NCI-H510A (cell line): ENCODE results near the gene TRAF3IP1.
"Not testable (repeated sequence)": the region's sequence is repeated elsewhere in the genome, so short reads cannot be mapped to it uniquely, and the experiment has no call there.

Source experiments
- DNase-seq: peaks from one replicate; lab custom pipeline; 2025; lab: John Stamatoyannopoulos, UW

Gene TRAF3IP1

DNA sequence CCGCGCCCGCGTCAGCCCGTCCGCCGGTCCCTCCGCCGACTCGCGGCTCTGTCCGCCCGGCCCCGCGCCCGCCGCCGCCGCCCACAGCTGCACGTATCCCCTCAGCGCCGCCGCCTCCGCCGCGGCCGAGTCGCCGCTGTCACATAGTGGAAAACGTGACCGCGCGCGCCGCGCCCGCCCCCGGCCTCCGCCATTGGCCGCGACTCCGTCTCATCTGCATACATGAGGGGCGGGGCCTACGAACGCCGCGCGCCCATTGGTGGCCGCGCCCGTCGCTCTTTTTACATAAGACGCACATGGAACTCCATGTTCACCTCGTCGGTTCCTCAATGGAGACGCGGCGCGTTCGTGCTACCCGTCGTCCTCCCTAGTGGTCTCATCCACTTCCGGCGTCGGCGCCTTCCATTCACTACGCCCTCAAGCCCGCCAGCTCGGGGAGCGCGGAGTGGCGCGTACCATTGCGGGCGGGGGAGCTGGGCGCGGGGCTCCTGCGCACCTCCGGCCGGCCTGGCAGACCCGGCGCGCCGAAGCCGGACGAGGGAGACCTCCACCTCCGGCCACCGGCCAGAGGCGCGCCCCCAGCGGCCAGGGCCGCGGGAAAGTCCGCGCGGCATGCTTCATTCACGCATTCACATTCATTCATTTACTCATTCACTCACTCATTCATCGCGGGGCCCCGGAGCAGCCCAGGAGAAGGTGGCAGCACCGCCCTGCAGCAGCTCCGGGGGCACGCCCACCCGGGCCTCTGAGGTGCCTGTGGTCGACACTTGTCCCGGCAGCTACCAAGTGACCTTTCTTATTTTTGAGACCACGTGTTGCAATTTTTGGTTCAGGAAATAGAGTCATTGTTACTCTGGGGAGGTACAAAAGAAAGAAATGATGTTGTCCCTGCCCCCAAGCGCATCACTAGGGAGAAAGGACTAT is 31.4 kb upstream of the TRAF3IP1 start:
- DNase-seq: peak; percentile 96

DNA sequence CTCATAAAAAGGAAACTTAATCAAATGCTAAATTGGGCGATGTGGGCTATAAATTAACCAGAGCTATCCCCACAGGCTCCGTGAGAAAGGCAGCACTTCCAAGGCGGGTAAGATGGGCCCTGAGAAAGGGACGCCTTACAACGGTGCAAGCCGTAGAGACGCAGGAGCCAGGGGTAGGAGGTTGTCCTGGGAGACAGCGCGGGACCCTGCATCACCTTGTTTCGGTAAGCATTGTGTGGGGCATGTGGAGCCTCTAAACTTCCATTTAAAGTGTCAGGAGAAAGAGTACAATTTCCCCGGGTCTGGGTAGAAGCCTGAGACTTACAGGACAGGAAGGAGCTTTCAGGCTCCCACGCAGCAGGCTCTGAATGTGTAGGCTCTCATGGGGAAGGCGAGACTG is 30.7 kb upstream of the TRAF3IP1 start:
- no peak for DNase-seq

DNA sequence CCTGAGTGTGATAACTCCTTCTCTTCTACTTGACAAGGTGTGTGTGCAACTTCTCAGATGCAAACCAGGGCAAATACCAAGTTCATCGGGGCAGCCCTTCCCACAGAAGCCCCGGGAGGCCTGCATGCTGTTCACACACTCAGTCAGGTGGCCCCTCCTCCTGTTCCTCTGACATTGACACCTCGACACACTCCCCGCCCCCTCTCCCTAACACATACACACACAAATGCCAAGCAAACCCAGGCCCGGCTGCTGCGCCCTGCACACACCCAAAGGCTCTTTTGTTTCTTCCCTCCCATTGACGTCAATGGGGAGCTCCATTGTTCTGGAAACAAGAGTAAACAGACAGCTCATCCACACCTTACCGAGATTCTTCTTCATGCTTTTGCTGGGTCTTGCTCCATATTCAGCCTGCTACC is 30.2 kb upstream of the TRAF3IP1 start:
- peak; percentile 97 for DNase-seq

DNA sequence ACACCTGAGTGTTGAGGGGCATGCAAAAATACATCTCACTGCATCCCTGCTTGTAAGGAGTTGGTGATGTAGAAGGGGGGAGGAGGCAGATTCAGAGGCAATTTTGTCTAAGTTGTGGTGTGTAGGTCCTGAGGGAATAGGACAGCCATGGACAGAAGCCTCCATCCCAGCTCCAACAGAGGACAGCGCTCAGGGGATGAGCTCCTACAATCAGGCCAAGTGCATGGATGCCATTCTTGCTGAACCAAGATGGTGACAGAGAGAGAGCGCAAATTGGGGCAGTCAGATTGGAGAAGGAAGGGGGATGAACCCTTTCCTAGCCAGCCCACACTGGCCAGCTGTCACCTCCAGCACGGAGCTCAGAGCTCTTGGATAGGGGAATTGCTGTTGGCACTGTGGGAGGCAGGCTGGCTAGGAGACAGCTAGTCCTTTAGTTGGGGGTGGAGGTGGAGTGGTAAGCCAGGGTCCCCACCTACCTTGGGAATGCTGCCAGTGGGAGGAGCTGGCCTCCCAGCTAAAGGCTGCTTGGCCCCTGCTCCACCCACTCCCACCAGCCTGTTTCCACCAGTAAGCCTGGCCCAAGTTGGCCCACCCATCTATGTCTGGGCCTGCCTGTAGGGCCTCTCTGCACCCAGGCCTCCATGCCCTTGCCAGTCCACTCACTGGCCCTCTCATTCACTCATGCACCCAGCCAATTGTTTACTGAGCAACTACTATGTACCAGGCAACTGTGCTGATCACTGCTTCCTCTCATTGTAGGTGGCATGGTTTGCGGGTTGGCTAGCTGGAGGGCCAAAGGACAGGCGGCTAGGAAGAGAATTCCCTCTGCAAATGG is 29.4 kb upstream of the TRAF3IP1 start:
- no peak for DNase-seq

DNA sequence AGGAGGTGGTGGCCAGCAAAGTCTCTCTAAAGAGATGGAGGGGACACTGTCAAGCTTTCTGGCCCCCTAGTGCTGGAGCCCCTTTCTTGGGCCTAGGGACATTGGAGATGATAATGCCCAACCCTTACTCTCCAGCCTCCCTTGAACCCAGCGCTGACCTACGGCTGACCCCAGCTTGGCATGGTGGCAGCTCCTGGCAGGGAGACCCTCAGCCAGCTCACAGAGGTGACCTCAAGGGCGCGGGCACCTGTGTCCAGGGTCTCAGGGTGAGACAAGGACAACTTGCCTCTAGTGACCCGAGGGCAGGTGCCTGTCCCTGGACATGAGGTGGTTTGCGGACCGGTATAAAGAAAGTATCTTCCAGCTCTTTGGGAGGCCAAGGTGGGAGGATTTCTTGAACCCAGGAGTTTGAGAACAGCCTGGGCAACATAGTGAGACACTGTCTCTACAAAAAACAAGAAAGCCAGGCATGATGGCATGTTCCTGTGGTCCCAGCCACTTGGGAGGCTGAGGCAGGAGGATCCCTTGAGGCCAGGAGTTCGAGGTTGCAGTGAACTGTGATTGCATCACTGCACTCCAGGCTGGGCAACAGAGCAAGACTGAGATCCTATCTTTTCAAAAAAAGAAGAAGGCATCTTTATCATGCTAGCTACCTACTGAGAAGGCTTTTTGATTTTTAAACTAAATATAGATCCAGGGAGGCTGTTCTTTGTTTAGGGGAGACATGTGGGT is 28.6 kb upstream of the TRAF3IP1 start:
- DNase-seq: no peak

DNA sequence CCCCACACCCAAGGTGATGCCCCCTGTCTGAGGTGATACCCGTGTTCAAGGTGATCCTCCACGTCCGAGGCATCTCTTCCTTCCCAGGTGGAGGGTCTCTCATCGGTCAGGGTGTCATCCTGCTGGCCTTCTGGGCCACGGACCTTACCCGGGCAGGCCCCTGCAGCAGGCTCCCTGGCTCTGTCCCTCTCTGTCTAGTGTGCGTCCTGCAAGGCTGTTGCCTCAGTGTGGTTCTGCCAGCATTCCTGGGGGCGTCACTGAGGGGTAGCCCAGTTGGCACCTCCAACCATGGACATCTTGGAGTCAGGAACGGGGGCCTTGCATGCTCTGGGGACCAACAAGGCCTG is 26.3 kb upstream of the TRAF3IP1 start:
- DNase-seq: no peak

DNA sequence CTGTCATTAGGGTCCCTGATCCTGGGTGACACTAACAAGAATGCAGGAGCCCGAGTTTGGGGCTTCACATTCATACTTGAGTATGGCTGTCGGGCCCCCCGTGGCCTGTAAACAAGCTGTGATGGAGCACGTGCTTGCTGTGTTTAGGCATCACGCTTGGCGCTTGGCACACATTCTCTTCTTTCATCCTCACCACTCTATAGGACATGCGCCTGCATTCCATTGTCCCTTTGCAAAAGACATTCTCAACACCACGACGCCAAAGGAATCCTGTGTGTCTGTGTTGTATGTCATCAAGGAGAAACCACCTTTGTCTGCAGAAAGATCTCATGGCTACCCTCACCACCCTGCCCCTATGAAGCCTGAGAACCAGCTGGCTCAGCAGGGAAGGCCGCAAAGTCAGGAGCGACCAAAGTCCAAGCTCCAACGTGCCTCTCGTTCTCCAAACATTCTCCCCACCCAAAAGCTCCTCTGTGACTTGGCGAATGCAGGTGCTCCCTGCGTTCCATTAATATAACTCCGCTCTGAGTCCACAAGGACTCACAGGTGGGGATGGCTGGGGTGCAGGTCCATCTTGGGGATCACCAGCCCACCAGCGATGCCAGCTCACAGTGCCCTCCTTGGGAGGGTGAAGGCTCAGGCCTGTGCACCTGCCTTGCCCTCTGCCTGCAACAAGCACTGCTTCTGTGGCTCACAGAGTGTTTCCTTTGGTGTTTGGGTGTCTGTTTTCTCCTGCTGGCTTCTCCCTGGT is 25.8 kb upstream of the TRAF3IP1 start:
- DNase-seq: no peak

DNA sequence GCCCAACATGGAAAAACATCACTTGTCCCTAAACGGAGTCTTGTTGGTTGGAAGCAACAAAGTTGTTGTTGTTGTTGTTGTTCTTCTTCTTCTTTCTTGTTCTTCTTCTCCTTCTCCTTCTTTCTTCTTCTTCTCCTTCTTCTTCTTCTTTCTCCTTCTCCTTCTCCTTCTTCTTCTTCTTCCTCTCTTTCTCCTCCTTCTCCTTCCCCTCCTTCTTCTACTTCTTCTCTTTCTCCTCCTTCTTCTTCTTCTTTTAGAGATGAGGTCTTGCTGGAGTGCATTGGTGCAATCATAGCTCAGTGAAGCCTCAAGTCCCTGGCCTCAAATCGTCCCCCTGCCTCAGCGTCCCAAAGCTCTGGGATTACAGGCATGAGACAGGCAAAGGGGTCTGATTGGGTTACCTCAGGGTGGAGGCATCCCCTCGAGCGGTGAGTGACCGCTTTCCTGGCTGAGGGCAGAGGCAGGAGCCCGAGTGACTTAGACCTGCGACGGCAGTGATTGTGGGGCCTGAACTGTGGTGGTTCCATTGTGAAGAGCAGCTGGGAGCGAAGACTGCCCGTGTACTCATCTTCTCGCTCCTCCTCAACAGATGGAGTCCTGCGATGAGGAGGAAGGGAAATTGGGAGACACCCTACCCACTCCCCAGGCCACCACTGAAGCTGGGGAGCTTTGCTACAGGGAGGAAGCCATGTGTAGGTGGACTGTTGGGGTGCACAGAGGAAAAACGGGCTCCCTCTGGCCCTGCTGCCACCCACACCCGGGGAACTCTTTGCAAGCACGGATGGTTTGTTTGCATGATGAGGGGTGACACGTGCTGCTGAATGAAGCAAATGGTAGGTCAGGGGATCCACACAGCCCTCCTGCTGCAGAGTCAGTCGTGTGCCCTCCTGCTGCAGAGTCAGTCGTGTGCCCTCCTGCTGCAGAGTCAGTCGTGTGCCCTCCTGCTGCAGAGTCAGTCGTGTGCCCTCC is 24.9 kb upstream of the TRAF3IP1 start:
- DNase-seq: no peak

DNA sequence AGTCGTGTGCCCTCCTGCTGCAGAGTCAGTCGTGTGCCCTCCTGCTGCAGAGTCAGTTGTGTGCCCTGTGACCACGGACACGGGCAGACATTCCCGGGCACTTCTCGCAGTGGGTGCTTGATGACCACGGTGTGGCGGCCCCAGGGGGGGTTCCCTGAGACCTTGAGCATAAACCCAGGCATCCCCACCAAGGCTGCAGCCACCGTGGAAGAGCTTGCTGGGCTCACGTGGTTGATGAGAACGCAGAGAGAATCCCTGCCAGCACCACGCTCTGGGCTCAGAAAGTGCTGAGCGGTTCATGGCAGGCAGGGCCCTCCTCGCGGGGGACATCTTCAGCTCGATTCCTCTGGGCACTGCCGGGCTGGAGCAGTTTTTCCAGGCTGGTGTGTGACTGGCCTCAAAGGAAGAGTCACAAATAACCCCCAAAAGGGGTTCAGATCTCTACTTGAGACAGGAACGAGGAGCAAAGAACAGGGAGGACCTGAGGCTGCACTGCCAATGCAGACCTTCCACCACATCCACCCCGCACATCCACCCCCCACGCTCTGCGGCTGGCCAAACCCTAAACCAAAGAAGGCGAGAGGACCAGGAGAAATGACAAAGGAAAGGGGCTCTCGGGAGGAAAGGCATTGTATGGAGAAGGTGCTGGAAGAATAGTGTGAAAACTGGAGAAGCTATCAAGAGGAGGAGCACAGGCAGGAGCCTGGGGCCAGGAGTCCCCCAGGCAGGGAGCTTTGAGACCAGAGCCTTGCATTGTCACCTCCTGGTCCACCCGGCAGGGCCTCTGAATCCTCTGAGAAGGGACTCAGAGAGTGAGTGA is 23.5 kb upstream of the TRAF3IP1 start:
- DNase-seq: no peak

DNA sequence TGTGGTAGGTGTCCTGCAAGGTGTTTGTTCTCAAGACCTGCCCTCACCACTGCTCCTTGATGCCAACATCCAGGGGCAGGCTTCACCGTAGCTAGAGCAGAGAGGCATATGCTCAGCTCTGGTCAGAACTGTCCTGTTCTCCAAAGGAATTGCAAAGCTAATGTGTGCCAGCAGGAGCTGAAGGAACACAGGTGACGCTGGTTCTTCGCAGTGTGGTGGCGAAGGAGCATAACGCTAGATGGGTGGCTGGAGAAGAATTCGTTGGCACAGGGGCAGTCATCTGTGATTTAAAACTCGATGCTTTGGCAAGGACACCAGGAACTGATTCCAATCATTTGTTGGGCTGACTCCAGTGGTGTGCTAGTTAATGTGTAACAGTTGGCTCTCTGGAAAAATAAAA is 20.5 kb upstream of the TRAF3IP1 start:
- DNase-seq: no peak

DNA sequence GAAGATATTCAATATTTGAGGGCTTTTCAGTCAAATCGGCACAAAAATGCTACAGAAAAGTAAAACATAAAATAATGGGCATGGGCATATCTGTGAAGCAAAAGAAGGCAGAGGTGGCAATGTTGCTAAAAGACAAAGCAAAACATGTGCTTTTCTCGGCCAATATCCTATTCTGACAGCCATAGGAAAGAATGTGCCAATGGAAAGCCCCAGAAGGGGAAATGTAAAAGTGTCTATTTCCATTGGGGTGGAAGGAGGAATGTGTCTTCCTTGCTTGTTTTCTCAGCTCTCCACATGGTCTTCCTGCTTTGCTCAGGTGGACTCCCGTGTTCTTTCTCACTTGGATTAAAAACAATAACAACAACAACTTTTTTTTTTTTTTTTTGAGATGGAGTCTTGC is 18.2 kb upstream of the TRAF3IP1 start:
- no peak for DNase-seq

DNA sequence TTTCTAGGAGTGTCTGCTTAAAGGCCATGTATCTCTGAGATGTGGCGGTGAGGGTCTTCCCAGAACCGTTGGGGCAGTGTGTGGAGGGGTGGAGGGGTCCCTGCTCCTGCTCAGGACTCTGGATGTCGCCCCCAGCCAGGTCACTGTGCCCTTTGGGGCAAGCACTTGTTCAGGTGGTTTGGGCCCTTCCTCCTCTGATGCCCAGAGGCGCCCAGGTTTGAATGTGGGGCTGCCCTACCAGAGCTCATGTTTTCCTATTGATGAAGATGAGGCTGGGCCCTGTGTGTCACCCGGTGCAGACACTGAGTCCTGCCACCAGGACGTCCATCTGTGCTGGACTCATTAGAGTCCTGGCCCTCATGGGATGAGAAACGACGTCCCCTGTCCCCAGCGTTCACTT is 17.6 kb upstream of the TRAF3IP1 start:
- no peak for DNase-seq

DNA sequence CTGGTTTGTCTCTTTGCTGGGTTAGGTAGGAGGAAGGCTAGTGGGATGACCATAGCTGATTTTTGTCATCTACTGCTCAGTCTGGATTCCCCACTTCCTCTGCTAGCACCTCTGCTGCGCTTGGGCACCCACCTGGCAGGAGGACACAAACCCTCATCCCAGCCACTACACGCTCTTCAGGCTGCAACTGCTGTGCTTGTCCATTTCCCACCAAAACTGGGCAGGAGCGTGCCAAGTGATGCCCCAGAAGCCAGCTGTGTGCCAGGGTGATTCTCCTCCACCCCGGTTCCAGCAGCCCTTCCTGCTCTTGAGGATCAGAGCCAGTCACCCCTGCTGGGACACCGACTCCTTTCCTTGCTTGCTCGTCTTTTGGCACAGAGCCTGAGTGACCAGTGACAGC is 16.2 kb upstream of the TRAF3IP1 start:
- DNase-seq: no peak

DNA sequence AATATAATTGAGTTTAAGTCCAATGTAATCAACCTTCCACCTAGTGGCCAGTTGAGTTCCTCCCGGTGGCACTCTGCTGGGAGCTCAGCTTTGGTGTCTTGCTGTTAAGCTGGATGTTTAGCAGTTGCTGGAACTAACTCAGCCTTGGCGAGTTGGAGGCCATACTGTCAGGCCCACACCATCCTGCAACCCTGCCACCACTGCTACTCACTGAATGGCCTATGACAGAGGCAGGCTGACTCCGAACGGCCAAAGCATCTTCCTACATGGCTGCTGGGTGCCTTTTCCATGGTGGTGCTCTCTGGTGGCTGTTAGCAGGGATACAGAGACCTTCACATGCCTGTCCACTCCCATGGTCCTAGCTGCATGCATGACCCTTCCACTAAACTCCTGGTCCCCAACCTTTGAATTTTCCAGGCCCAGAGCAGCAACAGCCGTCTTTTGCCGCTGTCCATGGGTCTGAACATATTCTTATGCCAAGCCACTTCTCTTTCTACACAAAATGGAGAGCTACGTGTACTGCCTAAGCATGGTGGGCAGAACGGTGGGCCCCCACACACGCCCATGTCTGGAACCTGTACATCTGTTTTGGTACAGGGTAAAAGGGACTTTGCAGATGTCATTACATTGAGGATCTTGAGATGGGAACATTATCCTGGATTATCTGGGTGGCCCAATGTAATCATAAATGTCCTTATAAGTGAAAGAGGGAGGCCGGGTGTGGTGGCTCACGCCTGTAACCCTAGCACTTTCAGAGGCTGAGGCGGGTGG is 15.0 kb upstream of the TRAF3IP1 start:
- no peak for DNase-seq

DNA sequence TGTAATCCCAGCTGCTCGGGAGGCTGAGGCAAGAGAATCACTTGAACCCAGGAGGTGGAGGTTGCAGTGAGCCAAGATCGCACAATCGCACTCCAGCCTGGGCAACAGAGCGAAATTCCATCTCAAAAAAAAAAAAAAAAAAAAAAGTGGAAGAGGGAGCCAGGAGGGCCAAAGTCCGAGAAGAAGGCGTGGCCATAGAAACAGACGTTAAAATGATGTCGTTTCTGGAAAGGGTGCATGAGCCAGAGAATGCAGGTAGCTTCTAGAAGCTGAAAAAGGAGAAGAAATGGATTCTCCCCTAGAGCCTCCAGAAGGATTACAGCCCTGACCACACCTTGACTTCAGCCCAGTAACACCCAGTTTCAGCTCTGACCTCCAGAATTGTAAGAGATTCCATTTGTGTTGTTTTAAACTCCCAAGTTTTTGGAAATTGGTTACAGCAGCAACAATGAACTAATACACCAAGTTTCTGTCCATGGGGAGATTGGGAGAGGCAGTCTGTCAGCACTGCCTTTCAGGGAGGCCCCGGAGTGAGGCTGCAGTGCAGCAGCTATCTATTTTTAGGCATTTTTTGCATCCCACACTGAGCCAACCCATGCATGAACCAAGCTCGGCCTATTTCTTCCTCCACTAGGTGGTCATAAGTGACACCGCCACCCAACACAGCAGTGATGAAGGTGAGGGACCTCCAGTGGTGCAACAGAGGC is 14.2 kb upstream of the TRAF3IP1 start:
- no peak for DNase-seq

DNA sequence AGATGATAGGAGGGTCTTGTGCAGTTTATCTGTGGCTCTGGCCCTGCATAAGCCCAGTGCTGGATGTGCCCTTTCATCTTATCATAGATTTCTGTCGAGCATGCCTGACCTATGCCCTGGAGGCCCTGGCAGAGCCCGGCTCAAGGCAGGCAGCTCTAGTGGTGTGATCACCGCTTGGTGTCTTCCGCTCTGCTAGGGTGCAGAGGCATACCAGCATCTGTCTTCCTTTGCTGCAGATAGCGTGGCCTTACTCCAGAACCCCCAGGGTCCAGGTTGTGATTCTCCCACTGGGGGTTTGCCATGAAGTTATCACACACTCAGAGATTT is 13.7 kb upstream of the TRAF3IP1 start:
- no peak for DNase-seq

DNA sequence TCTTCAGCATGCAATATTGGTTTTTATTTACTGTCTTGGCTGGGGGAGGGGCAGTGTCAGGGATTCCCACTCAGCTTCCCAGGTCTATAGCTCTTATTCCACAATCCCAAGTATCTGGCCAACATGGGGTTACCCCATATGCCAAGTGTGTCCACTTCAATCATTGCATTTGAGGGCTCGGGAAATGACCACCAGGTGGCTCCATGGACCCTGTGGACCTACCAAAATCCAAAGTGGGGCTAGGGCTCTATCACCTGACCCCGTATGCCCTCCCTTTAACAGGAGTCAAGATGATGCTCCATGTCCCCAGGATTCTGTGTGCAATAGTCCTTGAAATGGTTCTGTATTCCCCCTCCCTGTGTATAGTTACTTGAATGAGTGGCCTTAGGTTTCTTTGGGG is 12.1 kb upstream of the TRAF3IP1 start:
- DNase-seq: no peak

DNA sequence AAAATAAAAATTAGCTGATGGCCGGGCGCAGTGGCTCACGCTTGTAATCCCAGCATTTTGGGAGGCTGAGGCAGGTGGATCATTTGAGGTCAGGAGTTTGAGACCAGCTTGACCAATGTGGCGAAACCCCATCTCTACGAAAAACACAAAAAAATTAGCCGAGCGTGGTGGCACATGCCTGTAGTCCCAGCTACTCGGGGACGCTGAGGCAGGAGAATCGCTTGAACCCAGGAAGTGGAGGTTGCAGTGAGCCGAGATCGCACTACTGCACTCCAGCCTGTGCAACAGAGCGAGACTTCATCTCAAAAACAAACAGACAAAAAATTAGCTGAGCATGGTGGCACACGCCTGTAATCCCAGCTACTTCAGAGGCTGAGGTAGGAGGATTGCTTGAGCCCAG is 9.6 kb upstream of the TRAF3IP1 start:
- DNase-seq: not testable (repeated sequence)
